GM12892 (cell line): Measurements from ENCODE around the gene SMIM24.
A peak's percentile ranks its signal among the peaks of the same experiment; 100 is the strongest.
"Not testable (repeated sequence)": the region's sequence is repeated elsewhere in the genome, so short reads cannot be mapped to it uniquely, and the experiment has no call there.

Experiments
- DNase-seq: peaks from one replicate; pipeline ENCODE4 v3.0.0; 2011; ENCODE audit not compliant: insufficient read length
- FAIRE-seq: peaks from 2 replicates; lab custom pipeline; 2011; peaks lifted over from hg19 to GRCh38; lab: Jason Lieb, UNC
- POLR2A ChIP-seq: IDR thresholded peaks from 2 replicates; pipeline ENCODE4 v1.6.1; 2011; ENCODE audit warnings: low read depth, low read length, control low read depth
- POLR2AphosphoS5 ChIP-seq: IDR thresholded peaks from 2 replicates; pipeline ENCODE4 v1.6.1; 2011; ENCODE audit warnings: low read depth, low read length, control low read depth
- TAF1 ChIP-seq: IDR thresholded peaks from 2 replicates; pipeline ENCODE4 v1.6.1; 2011; ENCODE audit warnings: low read depth, mild to moderate bottlenecking, control low read depth, low read length, borderline replicate concordance

The SMIM24 gene

DNA sequence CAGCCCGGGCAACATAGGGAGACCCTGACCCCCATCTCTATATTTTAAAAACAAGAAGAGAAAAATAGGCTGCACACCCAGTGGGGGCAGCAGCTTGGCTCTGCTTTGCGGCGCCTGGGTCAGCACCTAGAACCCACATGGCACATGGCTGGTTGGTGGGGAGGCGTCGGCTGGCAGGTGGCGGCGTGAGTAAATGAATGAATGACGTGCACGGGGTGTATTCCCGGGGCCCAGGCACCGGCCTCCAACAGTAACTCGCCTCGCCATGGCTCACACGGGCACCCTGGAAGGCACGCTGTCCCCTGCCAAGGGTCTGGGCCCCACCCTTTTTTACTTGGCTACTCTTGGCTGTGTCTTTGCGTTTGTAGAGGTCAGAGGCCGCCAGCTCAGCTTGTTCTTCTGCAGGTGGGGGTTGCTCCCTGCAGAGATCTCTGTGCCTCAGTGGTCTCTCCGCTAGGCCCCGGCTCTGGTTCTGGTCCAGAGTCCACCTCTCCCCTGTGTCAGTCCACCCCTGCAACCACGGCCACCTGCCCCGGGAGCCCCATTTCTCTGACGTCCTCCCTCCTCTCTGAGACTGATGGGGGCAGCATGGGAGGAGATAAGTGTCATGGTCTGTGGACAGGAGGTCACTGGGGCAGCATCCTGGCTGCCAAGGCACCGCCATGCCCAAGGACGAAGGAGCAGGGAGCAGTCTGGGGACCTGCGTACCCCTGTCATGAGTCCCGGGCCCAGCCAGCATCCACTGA lies 31.4 kb upstream of the SMIM24 start:
- FAIRE-seq (no peak), DNase-seq (no peak)
- TF ChIP-seq TAF1, result no peak
- no peak for TF ChIP-seq POLR2A
- TF ChIP-seq POLR2AphosphoS5, result no peak

- DNase-seq (no peak), FAIRE-seq (no peak)
- TF ChIP-seq TAF1 (no peak), POLR2AphosphoS5 (no peak), POLR2A (no peak)
Measured at GRCh38 chr19:3510727-3511126, 30.4 kb upstream of the SMIM24 start.

GRCh38 chr19:3509566-3509989 lies 29.3 kb upstream of the SMIM24 start:
- FAIRE-seq (no peak), DNase-seq (no peak)
- TF ChIP-seq POLR2AphosphoS5 (no peak), POLR2A (no peak), TAF1 (no peak)

GRCh38 chr19:3508771-3509535 lies 28.6 kb upstream of the SMIM24 start:
- no peak for FAIRE-seq
- TF ChIP-seq POLR2AphosphoS5 (no peak), POLR2A (no peak), TAF1 (no peak)
- DNase-seq, result no peak

- DNase-seq, FAIRE-seq: not testable (repeated sequence)
Measured at GRCh38 chr19:3508121-3508661, 27.9 kb upstream of the SMIM24 start.

DNA sequence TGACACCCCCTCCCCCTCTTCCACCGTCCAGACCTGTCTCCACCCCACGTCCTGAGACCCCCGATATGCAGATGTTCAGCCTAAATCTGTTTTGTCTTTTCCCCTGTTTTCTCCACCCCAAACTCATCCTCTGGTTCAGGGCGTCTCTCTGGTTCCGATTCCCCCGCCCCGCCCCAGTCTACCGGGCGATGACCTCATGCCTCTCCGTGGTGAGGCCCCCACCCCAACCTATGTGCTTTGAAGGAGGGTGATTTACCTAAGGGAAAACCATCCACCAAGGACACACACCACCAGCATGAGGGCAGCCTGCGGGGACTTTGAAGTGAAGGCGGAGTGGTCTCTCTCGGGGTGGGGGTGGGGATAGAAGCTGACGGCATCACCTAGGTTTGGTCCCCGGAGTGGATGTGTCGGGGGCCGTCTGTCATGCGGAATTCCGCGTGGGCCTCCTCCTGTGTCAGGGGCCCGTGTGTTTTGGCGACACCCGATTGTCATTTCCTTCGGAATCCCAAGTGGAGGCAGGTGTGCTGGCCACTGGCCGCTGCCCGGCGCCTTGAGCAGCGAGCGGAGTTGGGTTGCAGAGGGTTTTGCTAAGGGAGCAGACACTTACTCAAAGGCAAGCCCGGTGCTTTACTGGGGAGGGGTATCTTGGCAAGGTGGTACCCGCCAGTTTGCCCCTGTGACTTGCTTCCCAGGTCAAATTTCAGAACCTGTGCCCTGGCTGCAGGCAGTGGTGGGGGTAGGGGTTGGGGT lies 27.2 kb upstream of the SMIM24 start:
- DNase-seq (no peak), FAIRE-seq (no peak)

GRCh38 chr19:3506384-3507340 lies 26.3 kb upstream of the SMIM24 start:
- no peak for TF ChIP-seq TAF1
- no peak for TF ChIP-seq POLR2A
- no peak for TF ChIP-seq POLR2AphosphoS5
- FAIRE-seq (no peak), DNase-seq (no peak)

More for the DNA sequence above, 27.2 kb upstream of the SMIM24 start:
- TF ChIP-seq TAF1, result no peak
- TF ChIP-seq POLR2AphosphoS5, result no peak
- no peak for TF ChIP-seq POLR2A

DNA sequence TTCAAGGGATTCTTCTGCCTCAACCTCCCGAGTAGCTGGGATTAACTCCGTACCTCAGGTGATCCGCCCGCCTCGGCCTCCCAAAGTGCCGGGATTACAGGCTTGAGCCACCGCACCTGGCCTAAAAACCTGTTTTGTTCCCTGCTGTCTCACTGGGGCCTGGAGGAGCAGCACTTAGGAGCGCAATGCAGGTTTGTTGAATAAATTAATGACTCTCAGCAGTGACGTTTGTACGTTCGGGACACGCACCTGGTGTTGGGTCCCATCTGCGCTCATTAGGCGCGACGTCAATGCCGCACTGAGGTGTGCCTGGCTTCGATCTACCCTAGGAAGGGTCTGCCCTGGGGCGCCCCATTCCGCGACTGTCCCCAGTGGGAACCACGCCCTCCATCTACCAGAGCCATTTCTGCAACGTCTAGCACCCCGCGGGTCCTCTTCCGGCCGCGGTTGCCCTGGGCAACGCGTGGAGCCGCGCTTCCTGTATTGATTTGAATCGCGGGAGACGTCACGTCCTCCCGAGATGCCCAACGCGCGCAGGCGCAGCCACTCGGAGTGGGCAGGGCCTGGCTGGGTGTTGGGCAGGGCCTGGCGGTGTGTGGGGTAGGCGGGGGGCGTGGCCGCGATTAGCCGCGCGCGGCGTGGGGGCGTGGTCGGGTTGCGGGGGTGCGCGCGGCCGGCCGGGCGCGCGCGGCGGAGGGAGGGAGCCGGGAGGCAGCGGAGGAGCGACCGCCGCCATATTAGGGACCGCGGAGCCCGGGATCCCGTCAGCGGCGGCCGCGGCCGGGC lies 25.5 kb upstream of the SMIM24 start, which contains the start of gene FZR1:
TSS of gene FZR1 (plus strand) at position 714 of the 786 bp plus-strand sequence. CDS start 16,679 bp downstream, outside the sequence.
- DNase-seq (peak; percentile 98), FAIRE-seq (peak; percentile 99)
- TF ChIP-seq POLR2AphosphoS5 (no peak), POLR2A (peak; percentile 62)

DNA sequence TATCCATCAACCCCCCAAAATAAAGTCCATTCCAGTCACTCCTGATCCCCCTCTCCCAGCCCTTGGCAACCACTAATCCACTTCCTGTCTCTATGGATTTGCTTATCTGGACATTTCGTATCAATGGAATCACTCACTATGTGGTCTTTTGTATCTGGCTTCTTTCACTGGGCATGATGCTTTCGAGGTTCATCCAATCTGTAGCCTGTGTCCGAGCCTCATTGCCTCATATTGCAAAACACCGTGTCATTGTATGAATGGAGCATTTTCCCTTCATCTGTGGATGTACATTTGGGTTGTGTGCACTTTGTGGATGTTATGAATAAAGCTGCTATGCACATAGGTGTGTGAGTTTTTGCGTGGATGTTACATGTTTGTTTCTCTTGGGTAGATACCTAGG lies 24.4 kb upstream of the SMIM24 start:
- TF ChIP-seq TAF1 (no peak), POLR2AphosphoS5 (no peak), POLR2A (no peak)
- DNase-seq, result no peak
- peak; percentile 51 for FAIRE-seq

DNA sequence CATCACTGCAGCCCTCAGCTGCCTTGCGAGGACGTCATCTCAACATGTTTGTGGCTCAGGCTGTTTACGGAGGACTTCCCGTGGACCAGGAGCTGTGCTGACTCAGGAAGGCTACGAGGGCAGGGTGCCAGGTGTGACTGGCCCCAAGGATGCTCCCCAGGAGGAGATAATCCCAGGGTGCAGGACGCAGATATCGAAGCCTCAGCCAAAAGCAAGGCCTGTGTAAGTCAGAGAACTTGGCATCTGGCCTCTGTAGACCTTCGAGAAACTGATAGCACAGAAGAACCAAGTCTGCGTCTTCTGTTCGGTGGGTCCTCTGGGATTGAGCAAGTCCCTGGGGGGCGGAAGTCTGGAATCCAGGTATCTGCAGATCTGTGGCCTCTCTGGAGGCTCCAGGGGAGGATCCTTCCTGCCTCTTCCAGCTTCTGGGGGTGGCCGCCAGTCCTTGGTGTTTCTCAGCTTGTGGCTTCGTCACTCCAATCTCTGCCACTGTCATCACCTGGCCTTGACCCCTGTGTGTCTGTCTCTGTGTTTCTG lies 22.8 kb upstream of the SMIM24 start:
- no peak for TF ChIP-seq POLR2A
- no peak for TF ChIP-seq TAF1
- no peak for TF ChIP-seq POLR2AphosphoS5
- FAIRE-seq (no peak), DNase-seq (no peak)
